Activated T-cell treated with anti-CD3 and anti-CD28 coated beads, Interleukin-2, amount 50 U/mL, for 4 hours (primary cell): Measurements from ENCODE around the gene BDNF. TPM values are rescaled to one million over a fixed set of nuclear protein-coding genes. Genes with fewer than 3 reads are reported as not detected.
"Not testable (repeated sequence)": the region's sequence is repeated elsewhere in the genome, so short reads cannot be mapped to it uniquely, and the experiment has no call there.

Experiments used
- ATAC-seq, 2 donors: fragments of 200-7000 bp; cut with Tn5 transposase; one replicate each; pipeline ENCODE4 v1.10.0; 2021
- DNase-seq: peaks from one replicate; pipeline ENCODE4 v3.0.0-alpha.2; 2020
- H3K27me3 Mint-ChIP-seq: one replicate; pipeline ENCODE4 v1.8.0; 2021; ENCODE audit warnings: low read depth, mixed read lengths
- H3K36me3 Mint-ChIP-seq: one replicate; pipeline ENCODE4 v1.8.0; 2022; ENCODE audit warnings: mixed read lengths; ENCODE audit not compliant: insufficient read depth
- H3K4me1 Mint-ChIP-seq: one replicate; pipeline ENCODE4 v1.8.0; 2021; ENCODE audit warnings: low read depth, mixed read lengths
- H3K4me3 Mint-ChIP-seq: one replicate; pipeline ENCODE4 v1.8.0; 2021; ENCODE audit warnings: mild to moderate bottlenecking, moderate library complexity, mixed read lengths
- H3K9me3 Mint-ChIP-seq: one replicate; pipeline ENCODE4 v1.8.0; 2021; ENCODE audit warnings: mixed read lengths
- total RNA-seq, 3 donors: library from RNA; stranded (reverse); gene quantifications; one replicate each; pipeline ENCODE4 v1.2.1, GENCODE V29; 2021

The BDNF gene
- total RNA-seq, 3 donors from 2014 or later, result 0.05 TPM; not detected in 2

DNA sequence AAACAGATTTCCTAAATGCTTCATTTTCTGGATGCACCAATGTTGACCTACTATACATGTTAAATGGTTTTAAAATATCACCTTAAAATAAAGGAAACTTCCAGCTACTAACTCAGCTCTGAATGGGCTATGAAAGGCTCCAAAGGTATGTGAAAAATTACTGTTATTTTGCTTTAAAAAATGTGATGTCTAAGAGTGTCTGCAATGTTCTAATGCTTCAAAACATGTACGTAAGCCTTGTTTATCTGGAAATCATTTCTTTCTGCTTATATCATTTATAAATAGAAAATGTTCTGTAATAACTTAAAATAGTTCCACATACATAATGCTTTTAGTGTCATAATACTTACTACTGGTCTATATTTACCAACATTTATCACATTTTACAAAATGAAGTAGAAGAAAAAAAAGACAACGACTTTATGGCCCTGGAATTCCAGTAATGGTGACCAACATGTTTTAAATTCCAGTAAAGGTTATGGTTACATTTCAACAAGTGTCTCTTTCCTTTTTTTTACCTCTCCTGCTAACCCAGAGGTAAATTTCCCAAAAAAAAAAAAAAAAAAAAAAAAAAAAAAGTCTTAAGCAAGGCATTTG lies 2.5 kb downstream of the BDNF start:
- DNase-seq, result no peak
- Mint-ChIP-seq H3K4me3 (no peak overlapping the region), H3K27me3 (peaks cover 55% of the 10 kb centered on the region)

DNA sequence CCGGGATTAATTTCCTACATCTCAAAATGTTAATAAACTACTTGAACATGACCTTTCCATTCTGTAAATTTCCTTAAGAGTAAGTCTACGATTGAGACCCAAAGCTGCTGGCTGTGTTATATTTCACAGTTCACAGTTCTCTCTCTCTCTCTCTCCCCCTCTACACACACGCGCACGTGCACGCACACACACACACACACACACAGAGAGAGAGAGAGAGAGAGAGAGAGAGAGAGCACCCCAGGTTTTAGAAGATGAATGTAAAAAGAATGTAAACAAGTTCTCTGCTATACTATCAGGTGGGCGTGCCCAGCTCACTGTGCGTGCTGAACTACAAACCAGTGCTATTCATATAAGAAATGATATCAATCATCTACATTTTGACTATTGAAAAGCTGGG lies 3.3 kb downstream of the BDNF start:
- DNase-seq (no peak), ATAC-seq (no peak)
- H3K9me3 Mint-ChIP-seq, result no peaks in the 10 kb centered on the region
- H3K36me3 Mint-ChIP-seq, result no peaks in the 10 kb centered on the region
- peaks cover 24% of the 10 kb centered on the region for H3K4me1 Mint-ChIP-seq
- peaks cover 49% of the 10 kb centered on the region for H3K27me3 Mint-ChIP-seq
- no peak overlapping the region for H3K4me3 Mint-ChIP-seq

More for the DNA sequence above, 2.5 kb downstream of the BDNF start:
- Mint-ChIP-seq H3K9me3 (no peaks in the 10 kb centered on the region), H3K36me3 (no peaks in the 10 kb centered on the region), H3K4me1 (peaks cover 24% of the 10 kb centered on the region)
- no peak for ATAC-seq

DNA sequence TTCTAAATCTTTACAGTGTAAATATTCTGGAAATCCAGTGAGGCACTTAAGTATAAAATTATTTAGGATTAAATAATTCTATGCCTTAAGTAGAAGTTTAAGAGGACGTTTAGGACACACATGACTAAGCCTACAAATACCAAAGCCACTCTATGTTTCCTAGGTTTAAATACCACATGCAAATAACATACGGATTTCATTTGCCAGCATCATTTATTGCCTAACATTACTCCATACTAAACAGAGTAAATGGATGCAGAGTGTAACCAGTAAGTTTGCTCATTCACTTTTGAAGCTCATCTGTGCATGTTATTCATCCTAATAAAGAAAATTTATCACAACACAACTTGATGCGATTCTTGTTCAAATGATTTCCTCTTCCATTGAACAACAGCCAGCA lies 4.1 kb downstream of the BDNF start:
- H3K9me3 Mint-ChIP-seq, result no peaks in the 10 kb centered on the region
- ATAC-seq, result no peak
- H3K4me1 Mint-ChIP-seq, result peaks cover 18% of the 10 kb centered on the region
- no peak for DNase-seq
- peaks cover 40% of the 10 kb centered on the region for H3K27me3 Mint-ChIP-seq
- no peak overlapping the region for H3K4me3 Mint-ChIP-seq
- H3K36me3 Mint-ChIP-seq, result no peaks in the 10 kb centered on the region

DNA sequence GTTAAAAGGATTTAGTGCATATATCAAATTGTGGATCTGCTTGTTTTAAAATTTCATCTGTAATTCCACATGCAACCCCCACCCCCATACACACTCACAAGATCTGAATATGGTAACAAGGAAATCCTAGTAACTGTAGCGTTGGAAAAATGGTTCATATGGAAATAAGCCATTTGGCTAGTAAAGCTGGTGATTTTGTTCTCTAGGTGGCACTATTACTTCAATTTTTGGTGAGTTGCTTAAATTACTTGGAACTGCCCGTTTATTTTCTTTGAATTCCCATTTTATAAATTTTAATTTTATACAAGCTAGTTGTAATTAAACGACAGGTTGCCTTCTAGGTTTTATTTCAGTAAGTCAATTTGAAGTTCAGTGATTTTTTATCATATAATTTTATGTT lies 5.3 kb downstream of the BDNF start:
- DNase-seq (no peak), ATAC-seq (no peak)
- Mint-ChIP-seq H3K4me3 (no peak overlapping the region), H3K4me1 (peaks cover 14% of the 10 kb centered on the region), H3K9me3 (no peaks in the 10 kb centered on the region), H3K36me3 (no peaks in the 10 kb centered on the region), H3K27me3 (peaks cover 36% of the 10 kb centered on the region)

DNA sequence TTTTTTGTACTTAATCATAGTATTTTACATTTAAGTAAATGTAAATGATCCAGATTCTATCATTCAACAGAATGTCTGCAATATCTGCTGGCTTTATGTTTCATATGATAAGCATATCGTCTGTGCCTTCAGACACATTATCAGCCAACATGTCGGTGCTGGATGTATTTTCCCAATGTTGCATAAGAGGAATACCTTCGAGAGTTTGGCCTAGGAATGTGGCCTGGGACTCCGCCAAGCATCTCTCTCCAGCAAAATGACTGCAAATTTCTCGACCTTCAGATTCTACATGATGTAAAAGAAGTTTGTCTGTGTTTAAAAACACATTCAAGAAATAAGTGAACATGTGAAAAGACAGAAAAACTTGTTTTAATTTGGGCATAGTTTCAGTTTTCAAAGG lies 6.9 kb downstream of the BDNF start:
- DNase-seq (no peak), ATAC-seq (no peak)
- H3K27me3 Mint-ChIP-seq, result peaks cover 20% of the 10 kb centered on the region
- no peaks in the 10 kb centered on the region for H3K9me3 Mint-ChIP-seq
- no peaks in the 10 kb centered on the region for H3K36me3 Mint-ChIP-seq
- H3K4me3 Mint-ChIP-seq, result no peak overlapping the region
- no peaks in the 10 kb centered on the region for H3K4me1 Mint-ChIP-seq

DNA sequence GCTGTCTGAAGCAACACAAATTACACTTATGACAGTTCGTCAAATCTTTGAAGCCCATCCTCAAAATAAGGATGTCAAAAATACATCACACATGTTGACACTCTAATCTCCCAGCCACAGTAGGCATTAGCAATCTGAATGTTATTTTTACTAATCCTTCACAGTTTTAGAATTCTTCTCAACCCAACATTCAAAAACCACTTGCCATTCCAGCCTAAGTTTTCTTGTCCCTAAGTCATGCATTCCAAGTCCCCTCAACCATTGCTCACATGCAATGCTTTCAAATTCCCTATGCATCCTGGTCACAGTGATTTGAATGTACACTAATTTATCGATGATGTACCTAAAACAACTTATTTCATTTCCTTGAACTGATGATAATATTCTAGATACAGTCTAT lies 7.5 kb downstream of the BDNF start:
- Mint-ChIP-seq H3K36me3 (no peaks in the 10 kb centered on the region), H3K27me3 (peaks cover 18% of the 10 kb centered on the region), H3K9me3 (no peaks in the 10 kb centered on the region), H3K4me1 (no peaks in the 10 kb centered on the region), H3K4me3 (no peak overlapping the region)
- ATAC-seq, result no peak
- no peak for DNase-seq

DNA sequence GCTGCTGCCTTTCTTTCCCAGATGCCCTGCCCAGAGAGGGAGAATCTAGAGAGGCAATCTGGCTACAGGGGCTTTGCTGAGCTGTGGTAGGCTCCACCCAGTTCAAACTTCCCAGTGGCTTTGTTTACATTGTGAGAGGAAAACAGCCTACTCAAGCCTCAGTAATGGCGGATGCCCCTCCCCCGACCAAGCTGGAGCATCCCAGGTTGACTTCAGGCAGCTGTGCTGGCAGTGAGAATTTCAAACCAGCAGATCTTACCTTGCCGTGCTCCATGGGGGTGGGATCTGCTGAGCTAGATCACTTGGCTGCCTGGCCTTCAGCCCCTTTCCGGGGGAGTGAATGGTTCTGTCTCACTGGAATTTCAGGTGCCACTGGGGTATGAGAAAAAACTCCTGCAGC lies 12.2 kb downstream of the BDNF start:
- H3K4me3 Mint-ChIP-seq, result no peak overlapping the region
- ATAC-seq (no peak), DNase-seq (no peak)
- no peaks in the 10 kb centered on the region for H3K9me3 Mint-ChIP-seq
- peaks cover 3% of the 10 kb centered on the region for H3K27me3 Mint-ChIP-seq
- no peaks in the 10 kb centered on the region for H3K4me1 Mint-ChIP-seq
- no peaks in the 10 kb centered on the region for H3K36me3 Mint-ChIP-seq

DNA sequence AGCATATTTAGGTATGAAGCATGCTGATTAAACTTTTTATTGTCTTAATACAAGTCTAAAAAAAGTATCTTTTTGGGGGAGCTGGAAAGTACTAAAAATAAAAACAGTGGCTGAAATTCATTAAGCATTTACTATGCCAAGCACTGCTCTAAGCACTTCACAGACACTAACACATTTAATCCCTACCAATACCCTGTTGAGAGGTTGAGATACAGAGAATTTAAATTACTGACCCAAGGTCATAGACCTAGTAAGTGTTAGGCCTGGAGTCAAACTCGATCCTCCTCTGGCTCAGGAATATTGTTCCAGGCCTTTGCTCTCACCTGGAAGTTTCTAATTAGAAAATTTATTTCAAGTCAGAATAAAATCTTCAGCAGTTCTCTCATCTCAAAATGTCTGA lies 18.6 kb downstream of the BDNF start:
- Mint-ChIP-seq H3K4me1 (no peaks in the 10 kb centered on the region), H3K36me3 (no peaks in the 10 kb centered on the region), H3K9me3 (no peaks in the 10 kb centered on the region), H3K27me3 (no peaks in the 10 kb centered on the region), H3K4me3 (no peak overlapping the region)
- ATAC-seq (no peak), DNase-seq (no peak)

DNA sequence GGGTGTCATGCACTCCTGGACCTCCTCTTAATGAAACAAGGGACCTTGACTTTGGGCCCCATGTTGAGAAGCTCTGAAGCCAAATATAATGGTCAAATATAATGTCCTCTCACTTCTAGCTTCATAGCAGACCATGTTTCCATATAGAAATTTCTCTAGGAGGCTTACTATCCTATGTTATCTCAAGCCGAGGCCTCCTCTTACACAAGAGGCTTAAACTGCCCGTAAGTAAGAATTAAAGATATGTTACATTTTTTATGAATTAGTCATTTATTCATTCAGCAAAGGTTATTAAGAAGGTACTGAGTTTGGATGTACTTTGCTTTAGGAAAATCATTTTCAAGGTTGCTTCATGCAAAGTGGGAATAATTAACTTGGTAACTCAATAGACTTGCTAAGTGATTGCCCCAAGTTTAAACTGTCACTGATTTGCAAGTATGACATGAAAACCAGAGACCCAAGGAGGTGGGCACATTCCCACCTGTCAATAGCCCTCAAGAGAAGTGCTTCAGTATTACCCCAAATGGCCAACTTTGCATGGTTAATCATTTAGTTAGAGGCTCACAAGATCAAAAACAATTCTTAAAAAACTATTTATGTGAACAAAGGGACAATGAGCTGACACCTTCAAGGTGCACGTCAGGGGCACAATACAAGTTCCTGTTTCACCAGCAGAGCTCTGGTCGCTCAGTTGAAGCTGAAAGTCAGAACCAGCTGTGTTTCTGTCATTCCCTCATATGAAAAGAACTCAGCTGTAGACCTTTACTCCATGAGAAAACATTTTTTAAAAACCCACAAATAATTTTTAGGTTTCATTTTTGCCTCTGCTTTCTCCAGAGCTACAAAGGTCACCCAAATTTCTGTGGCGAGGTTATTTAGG lies 20.9 kb downstream of the BDNF start:
- H3K9me3 Mint-ChIP-seq, result no peaks in the 10 kb centered on the region
- H3K27me3 Mint-ChIP-seq, result no peaks in the 10 kb centered on the region
- H3K4me1 Mint-ChIP-seq, result no peaks in the 10 kb centered on the region
- no peak for DNase-seq
- no peak for ATAC-seq
- no peak overlapping the region for H3K4me3 Mint-ChIP-seq
- no peaks in the 10 kb centered on the region for H3K36me3 Mint-ChIP-seq

DNA sequence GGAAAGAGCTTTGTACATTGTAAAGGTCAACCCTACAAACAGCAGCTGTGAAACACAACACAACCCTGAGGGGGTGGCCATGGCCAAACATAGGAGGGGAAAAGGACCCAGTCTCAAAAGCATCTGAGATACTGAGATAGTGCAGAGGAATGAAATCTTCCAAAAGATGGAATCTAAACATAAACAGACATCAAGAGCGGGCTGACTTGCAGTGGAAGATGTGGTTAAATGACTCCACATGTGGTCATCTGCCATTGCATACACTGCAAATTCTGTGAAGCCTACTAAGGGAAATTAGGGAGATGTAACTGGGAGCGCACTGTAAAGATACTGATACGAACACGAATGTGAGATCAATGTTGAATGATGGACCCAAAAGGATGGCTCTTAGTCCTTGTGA lies 22.0 kb downstream of the BDNF start:
- H3K9me3 Mint-ChIP-seq, result no peaks in the 10 kb centered on the region
- no peaks in the 10 kb centered on the region for H3K4me1 Mint-ChIP-seq
- no peaks in the 10 kb centered on the region for H3K36me3 Mint-ChIP-seq
- ATAC-seq, result no peak
- H3K4me3 Mint-ChIP-seq, result no peak overlapping the region
- no peak for DNase-seq
- no peaks in the 10 kb centered on the region for H3K27me3 Mint-ChIP-seq

DNA sequence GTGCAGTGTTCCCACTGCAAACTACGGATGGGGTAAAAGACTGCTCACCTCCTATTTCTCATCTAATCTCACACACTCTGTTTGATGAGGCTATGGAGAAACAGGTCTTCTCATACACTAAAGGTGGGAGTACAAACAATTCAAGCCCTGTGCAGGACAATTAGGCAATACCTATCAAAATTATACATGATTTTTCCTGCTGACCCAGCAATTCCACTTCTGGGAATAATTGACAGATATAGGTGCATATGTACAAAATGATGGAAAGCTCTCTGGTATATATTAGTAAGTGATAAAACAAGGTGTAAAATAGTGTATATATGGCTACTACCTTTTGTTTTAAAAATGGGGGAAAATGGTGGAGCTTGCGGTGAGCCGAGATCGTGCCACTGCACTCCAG lies 23.1 kb downstream of the BDNF start:
- no peak overlapping the region for H3K4me3 Mint-ChIP-seq
- H3K27me3 Mint-ChIP-seq, result no peaks in the 10 kb centered on the region
- H3K36me3 Mint-ChIP-seq, result no peaks in the 10 kb centered on the region
- no peaks in the 10 kb centered on the region for H3K4me1 Mint-ChIP-seq
- no peak for ATAC-seq
- DNase-seq, result no peak
- H3K9me3 Mint-ChIP-seq, result no peaks in the 10 kb centered on the region

DNA sequence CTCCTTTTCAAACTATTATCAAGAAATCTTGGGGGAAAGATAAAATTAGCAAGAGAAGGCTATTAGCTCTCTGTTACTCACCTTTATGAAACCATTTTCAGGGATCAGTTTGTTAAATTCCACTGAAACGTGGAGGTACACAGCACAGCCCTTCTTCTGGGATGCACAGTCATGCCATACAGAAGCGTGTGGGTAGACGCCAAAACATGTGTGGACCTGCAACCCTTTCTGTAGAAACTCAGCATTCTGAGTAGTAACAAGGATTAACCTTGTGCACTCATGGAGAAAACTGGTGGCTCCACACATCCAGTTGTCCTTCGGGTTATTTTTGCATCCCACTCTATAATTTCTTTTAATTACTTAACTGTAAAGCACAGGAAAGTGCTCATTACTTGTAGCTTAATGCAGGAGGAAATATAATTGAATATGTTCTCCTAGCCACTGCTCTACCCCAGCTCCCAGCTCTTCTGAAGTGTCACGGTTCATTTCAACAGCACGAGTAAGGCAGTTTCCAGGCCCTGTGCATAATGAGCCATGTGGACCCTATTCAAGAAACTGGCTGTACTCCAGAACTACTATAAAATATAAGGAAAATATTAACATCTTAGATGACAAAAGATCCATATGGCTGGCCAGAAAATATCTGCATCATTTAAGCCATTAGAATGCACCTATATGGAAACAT lies 26.1 kb downstream of the BDNF start:
- no peaks in the 10 kb centered on the region for H3K36me3 Mint-ChIP-seq
- H3K4me1 Mint-ChIP-seq, result no peaks in the 10 kb centered on the region
- H3K27me3 Mint-ChIP-seq, result no peaks in the 10 kb centered on the region
- no peak for DNase-seq
- H3K4me3 Mint-ChIP-seq, result no peak overlapping the region
- H3K9me3 Mint-ChIP-seq, result no peaks in the 10 kb centered on the region
- no peak for ATAC-seq

DNA sequence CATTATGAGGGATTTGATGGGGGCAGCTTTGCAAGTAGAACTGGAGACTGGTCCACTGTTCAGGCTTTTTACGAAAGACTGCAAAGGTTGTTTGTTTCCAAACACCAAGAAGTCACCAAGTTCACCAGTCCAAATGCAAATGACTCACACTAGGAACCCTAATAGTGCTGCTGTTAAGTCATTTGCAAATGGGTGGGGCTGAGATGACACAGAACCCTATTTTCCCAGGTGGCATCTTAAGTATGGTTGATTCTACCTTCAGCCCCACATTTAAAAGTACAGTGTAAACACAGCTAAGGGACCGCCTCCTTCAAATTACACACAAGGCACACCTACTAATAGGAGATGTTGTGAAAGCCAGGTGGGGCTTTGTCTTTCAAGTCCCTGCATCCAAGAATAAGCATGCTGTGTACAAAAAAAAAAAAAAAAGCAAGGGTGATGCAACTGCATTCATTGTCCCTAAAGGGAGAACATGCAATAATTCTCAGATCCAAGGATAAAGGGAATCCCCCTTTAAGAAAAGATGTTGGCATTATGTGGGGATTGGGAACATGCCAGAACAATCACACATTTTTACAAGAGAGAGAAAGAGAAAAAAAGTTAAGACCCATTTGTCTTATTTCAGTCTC lies 27.3 kb downstream of the BDNF start:
- Mint-ChIP-seq H3K27me3 (no peaks in the 10 kb centered on the region), H3K9me3 (peaks cover 4% of the 10 kb centered on the region), H3K36me3 (no peaks in the 10 kb centered on the region), H3K4me3 (no peak overlapping the region), H3K4me1 (no peaks in the 10 kb centered on the region)
- no peak for ATAC-seq
- DNase-seq, result no peak

DNA sequence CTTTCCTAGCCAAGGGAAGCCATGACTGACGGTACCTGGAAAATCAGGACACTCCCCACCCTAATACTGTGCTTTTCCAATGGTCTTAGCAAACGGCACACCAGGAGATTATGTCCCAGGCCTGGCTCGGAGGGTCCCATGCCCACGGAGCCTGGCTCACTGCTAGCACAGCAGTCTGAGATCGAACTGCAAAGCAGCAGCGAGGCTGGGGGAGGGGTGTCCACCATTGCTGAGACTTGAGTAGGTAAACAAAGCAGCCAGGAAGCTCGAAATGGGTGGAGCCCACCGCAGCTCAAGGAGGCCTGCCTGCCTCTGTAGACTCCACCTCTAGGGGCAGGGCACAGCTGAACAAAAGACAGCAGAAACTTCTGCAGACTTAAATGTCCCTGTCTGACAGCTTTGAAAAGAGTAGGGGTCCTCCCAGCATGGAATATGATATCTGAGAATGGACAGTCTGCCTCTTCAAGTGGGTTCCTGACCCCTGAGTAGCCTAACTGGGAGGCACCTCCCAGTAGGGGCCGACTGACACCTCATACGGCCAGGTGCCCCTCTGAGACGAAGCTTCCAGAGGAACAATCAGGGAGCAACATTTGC lies 34.6 kb downstream of the BDNF start:
- H3K27me3 Mint-ChIP-seq, H3K4me1 Mint-ChIP-seq, DNase-seq, ATAC-seq, H3K4me3 Mint-ChIP-seq: not testable (repeated sequence)
- peaks cover 14% of the 10 kb centered on the region for H3K9me3 Mint-ChIP-seq
- H3K36me3 Mint-ChIP-seq, result peaks cover 11% of the 10 kb centered on the region
